NCI-H1092 treated with DMSO at 0.1 percent for 48 hours (cell line): Measurements from ENCODE around the gene PBX3.

Source experiments
- DNase-seq: peaks from one replicate; lab custom pipeline; 2025; lab: John Stamatoyannopoulos, UW

PBX3 gene

DNA sequence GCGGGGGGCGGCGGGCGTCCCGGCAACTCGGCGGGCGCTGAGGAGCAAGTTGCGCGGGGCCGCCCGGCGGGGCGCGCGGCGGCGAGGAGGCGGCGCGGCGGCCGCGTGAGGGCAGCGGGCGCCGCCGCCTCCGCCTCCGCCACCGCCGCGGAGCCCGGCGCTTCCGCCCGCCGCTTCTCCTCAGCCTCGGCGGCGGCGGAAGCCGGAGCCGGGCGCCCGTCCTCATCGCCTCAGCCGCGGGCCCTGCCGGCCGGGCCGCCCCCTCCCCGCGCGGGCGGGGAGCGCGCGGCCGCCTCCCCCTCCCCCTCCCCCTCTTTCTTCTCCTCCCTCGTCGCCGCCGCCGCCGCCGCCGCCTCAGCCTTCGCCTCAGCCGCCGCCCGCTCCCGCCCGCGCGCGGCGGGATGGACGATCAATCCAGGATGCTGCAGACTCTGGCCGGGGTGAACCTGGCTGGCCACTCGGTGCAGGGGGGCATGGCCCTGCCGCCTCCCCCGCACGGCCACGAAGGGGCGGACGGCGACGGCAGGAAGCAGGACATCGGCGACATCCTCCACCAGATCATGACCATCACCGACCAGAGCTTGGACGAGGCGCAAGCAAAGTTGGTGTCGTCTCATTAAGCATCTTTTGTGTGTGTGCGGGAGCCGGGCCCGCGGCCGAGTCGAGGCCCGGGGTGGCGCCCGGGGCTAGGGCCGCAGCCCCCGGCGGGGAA lies at the start of gene PBX3:
Gene PBX3, plus strand, starts transcription at position 321 of the 712 bp plus-strand sequence.
- peak; percentile 46 for DNase-seq

DNA sequence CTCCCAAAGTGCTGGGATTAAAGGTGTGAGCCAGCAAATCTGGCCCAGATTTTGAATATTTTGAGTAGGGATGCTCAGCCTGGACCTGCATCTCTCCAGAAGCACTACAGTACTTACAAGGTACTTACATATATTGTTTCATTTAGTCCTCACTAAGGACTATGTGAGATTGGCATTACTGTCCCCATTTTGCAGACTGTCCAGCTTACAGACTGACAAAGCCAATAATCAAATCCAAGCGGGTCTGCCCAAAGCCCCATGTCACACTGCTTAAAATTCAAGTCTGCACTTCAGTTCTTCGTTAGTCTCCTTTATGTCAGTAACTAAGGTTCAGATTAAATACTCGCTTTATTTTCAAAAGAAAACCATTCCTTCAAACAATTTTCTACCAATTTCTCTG lies 47.3 kb upstream of the PBX3 start:
- no peak for DNase-seq

DNA sequence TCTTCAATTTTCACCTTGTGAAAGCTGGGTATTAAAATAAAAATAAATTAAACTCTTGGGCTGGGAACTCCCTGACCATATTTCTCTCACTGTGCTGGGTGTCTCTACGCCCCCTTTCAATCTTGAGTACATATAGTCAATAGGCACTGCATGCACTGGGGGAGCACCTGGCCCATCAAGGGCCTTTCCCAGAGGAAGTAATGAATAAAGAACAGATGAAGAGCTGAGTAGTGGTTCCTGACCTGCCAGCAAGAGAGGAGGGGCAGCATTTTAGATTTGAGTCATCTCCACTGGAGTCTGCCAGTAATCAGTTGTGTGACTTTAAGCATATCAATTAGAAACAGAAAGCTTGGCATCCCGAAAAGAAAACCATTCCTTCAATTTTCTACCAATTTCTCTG lies 46.4 kb upstream of the PBX3 start:
- no peak for DNase-seq

DNA sequence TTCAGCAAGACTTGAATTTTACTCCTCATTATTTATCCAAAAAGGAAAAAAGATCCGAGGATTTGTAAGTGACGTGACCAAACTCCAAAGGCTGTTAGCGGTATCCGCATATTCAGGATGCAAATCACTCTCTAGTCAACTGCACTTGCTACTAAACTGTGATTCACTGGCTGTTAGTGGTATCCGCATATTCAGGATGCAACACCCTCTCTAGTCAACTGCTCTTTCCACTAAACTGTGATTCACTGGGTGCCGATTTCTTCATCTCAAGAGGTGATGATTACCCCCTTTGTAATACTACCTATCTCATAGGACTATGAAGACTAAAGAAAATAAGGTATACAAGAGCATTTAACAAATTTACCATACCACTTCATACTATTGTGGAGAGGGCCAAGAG lies 45.8 kb upstream of the PBX3 start:
- DNase-seq, result no peak

DNA sequence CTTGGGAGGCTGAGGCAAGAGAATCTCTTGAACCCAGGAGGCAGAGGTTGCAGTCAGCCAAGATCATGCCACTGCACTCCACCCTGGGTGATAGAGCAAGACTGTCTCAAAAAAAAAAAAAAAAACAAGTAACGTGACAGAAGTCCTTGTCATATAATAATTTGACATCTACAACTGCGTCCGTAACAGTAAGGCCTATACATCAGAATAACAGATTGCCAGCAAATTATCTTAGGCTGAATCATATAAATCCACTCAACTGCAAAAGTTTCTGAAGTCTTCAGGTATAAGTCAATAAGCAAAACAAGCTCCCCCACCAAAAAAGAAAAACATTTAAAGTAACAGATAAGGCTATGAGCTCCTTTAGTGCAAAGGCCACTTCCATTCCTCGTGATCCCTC lies 43.5 kb upstream of the PBX3 start:
- DNase-seq, result no peak

DNA sequence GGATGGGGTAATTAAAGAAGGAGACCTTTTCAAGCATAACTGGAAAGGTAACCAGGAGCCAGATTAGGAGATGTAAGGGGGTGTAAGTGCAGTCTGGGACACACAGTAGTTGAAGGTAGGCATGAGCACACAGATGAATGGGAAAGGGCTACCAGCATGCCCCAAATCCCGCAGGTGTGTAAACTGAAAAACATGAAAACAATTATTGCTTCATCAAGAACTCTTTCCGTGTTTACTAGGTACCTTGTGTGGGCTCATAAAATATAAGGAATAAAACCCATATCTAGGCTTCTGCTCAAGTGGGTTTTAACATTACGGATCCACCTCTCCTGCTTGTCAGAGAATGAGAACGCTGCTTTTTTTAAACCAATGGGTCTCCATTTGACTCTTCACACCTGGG lies 41.3 kb upstream of the PBX3 start:
- DNase-seq, result no peak

DNA sequence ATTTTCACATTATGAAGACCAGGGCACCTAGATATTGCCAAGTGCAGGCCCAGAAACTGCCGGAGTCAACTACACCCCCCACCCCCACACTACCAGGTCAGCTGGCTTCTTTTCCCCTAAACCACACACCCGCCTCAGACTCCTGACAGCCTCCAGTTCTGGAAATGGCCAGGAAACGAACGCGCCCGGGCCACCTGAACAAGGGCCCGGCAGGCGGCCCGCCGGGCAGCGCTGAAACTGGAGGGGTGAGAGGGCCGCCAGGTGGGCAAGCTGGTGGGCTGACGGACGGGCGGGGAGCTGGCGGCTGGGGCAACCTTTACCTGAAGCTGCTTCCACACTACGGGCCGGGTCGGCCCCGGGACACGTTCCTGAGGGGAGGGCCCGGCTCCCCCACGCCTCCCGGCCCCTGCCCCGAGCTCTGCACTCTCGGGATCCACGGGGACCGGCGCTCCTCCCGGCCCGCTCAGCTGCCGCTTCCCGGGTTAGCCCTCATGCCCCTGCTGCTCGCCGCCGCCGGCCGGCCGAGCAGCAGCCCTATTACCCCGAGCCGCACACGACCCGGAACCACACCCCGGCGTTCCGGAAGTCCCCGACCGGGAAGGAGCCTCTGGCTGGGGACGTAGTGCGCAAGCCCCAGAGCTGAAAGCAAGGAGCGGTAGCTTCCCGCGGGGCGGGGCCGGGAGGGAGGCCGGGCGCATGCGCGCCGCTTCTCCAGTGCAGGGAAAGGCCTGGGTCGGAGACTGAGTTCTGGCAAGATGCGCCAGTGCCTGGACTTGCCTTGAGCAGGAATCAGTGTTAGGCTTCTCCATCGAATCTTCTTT lies 40.3 kb upstream of the PBX3 start, which contains the start of gene MAPKAP1:
Gene MAPKAP1, minus strand, starts transcription at position 558 of the 821 bp plus-strand sequence. CDS start 34,634 bp downstream, outside the sequence.
- DNase-seq, result peak; percentile 96

DNA sequence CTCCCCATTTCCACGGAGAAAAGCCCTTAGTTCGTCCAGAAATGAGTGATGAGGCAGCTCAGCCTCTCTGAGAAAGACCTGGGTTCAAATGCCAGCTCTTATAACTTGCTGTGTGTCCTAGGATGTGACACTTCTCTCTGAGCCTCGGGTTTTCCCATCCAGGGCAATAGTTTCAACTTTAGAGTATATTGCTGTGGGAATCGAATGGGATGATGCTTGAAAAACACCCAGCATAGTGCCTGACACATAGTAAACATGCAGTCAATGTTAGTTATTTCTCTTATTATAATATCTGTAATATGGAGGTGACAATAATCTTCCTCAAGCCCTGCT lies 39.7 kb upstream of the PBX3 start:
- no peak for DNase-seq

DNA sequence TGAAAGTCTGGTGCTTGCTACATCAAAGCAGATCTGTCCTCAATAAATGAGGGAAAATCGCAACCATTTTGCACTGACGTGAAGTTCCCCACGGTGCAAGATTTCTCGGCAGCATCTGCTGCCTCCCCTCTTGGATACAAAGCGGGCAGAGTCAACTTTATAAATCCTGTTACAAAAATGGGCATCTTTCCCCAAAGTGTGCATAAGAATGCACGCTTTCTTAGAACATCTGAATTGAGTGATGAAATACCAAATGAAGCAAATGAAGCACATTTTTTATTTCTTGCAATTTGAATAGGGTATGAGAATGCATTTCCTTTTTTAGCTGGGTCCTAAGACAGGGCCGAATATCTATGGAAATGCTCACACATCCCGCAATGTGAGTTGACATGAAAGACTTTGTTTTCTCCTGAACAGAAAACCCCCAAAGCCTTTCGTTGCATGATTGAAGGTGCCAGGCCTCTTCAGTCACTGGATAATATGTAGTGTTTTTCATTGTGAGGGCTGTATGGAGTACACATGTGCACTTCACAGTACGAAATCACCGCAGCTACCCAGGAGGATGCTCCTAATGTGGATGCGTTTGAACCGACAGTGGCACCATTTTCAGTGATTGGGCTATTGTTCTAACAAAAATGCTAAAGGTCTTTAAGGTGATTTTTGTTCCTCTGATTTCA lies 20.6 kb upstream of the PBX3 start:
- DNase-seq, result no peak

DNA sequence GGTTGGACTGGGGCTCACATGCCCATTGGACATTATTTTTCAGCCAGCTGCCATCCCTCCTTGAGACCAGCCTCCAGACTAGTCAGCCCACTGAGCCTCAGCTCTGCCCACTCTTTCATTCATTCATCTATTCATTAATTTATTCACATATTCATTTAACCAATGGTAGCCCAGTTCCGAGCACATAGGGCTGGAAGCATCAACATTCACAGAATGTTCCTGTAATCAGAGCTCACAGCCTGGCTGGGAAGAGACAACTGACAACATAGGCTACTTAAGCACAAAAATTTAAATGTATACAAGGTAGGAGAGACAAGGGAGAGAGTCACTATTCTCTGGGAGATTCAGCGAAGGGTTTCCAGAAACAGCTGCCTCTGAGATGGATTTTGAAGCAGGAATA lies 17.0 kb upstream of the PBX3 start:
- DNase-seq, result no peak

DNA sequence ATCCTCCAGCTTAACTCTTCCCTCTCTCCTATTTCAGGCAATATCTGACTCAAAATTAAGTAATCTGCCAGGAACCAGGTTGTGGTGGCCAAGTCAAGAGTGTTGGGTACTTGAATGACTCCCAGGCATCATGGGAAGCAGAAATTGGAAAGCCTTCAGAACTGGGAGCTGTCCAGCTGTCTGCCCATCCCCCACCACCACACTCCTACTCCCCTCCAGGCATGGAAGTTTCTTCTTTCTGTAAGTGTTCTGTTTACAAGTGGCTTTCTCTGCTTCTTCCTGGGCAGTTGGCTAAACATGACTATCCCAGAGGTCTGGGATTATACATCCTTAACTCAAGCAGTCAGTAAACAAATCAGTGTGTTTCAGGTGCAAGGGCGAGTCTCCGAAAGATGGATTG lies 14.6 kb upstream of the PBX3 start:
- no peak for DNase-seq

DNA sequence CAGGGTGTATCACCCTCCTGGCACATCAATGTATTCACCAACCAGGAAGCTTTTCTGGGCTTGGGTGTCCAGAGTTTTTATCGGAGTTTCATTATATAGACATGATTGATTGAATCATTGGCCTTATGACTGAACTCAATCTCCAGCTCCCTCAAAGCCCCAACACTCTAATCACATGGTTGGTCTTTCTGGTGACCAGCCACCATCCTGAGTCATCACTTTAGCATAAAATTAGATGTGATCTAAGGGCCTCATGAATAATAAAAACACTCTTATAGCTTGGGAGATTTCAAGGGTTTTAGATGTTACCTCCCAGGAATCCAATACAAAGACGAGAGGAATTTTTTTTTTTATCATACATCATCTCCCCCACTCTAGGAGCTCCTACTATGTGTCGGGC lies 7.7 kb upstream of the PBX3 start:
- no peak for DNase-seq

DNA sequence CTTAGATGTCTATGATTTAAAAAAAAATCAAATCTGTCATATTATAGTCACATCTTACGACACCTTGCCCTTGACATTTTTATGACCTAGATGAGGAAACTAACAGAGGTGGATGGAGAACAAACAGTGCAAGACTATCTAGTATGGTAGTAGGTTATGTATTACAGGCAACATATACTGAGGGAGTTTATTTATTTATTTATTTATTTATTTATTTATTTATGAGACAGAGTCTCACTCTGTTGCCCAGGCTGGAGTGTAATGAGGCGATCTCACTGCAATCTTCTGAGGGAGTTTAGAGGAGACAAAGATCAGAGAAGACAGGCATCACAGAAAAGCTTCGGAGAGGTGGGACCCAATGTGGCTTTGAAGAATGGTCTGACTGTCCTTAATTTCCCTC lies 4.5 kb upstream of the PBX3 start:
- no peak for DNase-seq

DNA sequence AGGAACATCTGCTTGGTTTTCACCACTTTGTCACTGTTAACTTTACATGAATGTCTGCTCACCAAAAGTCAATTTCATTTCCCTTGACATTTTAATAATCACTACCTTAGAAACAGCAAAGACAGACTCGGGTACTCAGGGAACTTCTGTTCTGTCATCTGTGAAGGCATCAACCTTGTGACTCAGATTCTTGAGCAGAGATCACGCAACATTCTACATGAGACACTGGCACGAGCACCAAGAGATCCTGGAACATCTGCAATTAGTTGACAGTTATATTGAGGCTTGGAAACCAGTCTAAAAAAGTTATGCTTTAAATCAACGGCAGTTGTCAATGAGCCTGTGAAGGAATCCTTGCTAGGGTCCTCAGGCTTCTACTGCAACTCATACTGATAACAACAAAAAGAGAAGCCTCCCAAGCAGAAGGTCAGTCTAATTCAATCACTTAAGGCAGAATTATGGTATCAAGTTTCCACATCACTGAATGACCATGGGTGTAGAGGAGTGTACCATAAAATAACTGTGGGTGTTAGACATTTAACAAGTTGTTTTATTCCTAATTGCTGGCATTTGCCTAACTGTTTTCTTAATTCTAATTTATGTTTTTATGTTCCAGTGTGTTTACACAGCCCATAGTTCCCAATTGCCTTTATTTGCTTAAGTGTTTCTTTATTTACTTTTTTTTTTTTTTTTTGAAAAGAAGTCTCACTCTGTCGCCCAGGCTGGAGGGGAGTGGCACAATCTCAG lies 3.3 kb upstream of the PBX3 start:
- DNase-seq, result no peak

DNA sequence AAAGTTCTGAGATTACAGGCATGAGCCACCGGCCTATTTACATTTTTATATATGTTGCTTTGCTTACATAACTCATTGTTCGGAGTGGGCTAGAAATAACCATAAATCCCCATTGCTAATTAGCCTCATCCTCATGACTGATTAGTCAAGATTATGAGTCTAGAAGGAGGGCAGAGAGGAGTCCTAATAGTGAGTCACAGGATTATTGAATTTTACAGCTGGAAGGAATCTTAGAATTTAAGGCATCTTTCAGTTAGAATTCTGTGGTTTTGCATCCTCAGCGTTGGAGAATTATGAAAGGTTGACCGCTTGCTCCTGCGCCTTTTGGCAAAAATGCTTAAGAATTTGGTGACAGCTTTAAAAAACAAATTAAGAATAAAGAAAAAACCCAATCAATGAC lies 2.6 kb upstream of the PBX3 start:
- no peak for DNase-seq

DNA sequence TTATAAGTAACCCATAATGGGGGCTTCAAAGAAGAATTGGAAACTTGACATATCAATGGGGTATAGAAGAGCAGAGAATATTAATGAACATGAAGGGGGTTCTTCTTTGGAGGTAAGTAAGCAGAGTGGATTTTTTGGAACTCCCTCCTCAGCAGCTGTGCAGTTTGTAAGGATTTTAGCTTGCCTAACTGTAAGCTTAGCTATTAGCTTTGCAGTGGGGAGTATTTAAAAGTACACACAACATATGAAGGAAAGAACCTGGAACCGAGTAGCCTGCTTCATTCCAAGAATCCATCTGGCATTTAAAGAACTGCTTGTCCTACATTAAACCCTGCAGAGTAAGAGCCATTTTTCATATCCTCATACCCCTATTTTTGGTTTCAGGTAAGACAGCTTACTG lies 2.2 kb upstream of the PBX3 start:
- DNase-seq, result no peak

DNA sequence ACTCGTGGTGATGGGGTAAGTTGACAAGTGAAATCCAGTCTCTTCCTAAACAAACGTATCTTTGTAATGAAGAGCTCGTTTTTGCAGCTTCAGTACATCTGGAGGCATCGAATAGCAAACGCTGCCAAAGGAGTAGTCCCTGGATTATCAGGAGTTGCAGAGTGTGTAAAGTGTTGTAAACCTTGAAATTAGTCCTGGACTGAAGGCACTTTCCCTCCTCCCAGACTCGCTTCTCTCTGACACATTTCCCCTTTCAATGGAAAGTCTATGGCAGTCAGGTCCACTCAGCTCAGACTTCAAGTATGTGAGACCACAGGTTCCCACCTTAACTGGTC lies 1.5 kb upstream of the PBX3 start:
- no peak for DNase-seq

DNA sequence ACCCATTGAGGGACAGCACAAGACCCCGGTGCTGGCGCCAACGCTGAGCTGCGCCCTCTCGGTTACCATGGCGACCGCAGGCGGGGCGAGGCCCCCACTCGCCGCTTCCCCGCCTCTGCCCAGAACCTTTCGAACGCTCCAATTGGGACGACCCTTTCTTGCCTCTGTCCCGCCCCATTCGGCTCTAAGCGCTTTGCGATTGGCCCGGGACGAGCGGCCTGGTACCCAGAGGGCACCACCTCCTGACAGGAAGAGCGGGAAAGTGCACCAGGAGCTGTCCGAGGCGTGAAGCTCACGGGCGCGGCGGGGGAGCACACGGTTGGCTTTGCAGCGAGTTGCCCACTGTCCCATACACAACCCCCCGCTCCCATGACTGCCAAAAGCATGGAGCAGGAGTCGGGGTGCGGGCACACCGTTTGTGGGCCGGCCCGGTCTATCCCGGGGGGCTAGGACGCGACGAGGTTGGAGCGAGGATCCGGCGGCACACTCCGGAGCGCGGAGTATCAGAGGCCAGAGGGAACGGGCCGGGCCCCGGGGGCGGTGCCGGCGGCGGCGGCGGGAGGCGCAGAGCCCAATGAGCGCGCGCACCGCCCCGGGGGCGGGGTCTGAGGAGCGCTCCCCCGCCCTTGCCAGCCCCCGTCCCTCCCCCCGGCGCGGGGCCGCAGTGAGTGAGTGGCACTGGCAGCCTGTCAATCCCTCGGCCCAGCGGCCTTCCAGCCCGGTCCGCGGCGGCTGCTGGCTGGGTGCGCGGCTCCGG lies 978 bp upstream of the PBX3 start:
- DNase-seq, result peak; percentile 94

DNA sequence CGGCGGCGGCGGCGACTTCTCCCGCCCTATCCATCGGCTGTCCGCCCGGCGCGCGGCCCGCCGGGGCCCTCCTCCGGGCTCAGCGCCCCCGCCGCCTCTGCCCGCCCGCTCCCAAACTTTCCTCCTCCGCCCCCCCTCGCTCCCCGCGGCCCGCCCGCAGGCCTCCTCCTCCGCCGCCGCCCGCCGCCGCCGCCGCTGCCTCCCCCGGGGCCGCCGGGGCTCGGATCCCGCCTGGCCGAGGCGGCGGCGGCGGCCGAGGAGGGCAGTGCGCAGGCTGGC lies 460 bp upstream of the PBX3 start:
- no peak for DNase-seq

DNA sequence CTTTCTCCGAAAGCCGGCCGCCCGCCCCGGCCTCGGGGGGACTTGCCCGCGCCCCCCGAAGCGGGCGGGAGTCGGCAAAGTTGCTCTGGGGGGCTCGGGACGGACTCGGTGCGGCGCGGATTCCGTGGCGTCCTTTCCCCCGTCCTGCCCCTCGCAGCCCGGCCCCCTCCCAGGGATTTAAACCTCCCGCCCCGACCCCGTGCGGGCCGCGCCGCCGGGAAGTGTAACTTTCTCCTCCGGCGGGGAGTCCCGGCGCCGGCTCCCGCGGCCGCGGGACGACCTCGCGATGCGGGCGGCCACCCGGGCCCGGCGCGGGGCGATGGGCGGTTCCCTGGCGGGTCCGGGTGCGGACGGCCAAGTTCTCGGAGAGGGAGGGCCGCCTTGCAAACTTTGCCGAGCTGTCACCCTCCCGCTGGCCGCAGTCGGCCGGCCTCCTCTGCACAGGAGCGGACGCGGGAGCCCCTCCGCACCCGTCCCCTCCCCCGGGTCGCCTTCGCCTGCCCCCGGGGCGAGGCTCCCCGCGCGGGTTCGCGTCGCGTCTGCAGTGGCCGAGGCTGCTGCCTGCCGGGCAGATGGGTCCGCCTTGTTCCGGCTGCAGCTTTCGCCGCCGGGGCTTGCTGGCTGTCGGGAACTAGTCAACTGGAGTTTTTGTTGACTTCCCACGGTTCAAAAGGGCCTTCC lies 732 bp downstream of the PBX3 start:
- no peak for DNase-seq

DNA sequence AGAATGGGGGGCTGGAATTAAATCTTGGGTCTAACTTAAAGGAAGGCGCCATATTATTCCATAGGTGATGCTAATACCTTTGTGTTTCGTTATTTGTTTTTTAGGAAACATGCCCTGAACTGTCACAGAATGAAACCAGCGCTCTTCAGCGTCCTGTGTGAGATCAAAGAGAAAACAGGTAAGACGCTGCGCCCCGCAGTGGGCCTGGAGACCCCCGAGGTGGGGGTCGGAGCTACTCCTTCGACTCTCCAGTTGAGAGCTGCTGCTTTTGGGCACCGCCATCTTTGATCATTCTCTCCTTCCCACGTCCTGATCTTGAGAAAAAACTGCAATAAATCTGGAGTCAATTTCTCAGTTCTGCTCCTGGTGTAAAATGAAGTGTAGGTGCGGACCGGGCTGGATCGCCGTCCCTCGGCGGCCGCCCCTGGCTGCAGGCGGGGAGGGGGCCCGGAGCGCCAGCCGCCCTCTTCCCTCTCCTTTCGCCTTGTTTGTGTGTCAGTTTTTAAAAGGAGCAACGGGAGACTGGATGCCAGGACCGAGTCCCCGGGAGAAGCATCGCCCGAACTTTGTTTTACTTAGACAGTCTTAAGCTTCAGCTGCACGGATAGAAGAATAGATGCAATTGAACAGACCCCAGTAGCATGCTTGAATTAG lies 1.4 kb downstream of the PBX3 start:
- peak; percentile 51 for DNase-seq
